Dedifferentiated amniotic fluid mesenchymal stem cell (primary cell): ENCODE results near the gene RFX4.
"Not testable (repeated sequence)": the region's sequence is repeated elsewhere in the genome, so short reads cannot be mapped to it uniquely, and the experiment has no call there.

Experiments
- DNase-seq: peaks from one replicate; pipeline ENCODE4 v3.0.0-alpha.2; 2016; ENCODE audit errors: extremely low spot score

RFX4 gene

DNA sequence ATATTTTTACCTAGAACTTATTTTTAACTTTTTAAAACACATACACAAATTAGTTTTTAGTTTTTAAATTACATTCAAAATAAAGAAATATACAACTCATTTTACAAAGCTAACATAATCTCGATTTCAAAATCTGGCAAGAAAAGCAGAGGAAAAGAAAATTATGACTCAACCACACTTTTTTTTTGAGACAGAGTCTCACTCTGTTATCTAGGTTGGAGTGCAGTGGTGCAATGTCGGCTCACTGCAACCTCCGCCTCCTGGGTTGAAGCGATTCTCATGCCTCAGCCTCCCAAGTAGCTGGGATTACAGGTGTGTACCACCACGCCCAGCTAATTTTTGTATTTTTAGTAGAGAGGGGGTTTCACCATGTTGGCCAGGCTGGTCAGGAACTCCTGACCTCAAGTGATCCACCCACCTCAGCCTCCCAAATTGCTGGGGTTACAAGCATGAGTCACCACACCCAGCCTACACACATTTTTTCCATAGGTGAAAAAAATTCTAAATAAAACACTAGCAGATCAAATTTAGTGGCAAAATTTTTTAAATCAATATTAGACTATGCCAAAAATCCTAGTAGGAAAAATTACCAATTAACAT is 143.9 kb downstream of the RFX4 start:
- DNase-seq = not testable (repeated sequence)

DNA sequence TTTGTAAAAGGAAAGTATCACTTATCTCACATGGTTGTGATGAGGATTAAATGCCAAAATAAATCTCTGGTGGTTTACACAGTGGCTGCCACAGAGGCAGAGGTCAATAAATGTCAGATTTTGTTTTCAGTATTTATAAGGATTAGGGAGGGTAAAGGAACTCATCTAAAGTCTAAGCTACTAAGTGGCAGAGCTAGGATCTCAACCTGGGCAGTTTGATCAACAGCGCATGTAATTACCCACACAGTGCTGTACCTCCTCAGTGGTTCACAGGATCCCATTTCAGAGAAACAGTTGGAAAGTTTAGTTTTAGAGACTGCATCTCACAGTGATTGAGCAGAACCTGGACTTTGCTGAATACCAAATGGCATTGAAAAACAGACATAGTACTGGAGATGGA is 146.8 kb downstream of the RFX4 start:
- no peak for DNase-seq

- no peak for DNase-seq
Observed at GRCh38 chr12:106732890-106733289, 150.1 kb downstream of the RFX4 start.

DNA sequence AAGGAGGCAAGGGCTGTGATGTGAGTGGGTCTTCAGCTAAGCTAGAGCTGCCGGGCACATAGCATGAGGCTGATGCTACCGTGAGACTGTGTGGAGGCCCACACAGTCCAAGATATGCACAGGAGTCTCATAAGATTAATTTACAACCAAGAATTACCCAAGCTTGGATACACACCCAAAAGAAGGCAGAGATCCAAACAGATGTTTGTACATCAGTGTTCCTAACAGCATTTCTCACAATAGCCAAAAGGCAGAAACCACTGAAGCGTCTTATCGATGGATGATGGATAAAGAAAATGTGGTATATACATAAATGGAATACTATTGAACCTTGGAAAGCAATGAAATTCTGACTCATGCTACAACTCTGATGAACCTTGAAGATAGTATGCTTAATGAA is 150.9 kb downstream of the RFX4 start:
- DNase-seq = no peak

DNA sequence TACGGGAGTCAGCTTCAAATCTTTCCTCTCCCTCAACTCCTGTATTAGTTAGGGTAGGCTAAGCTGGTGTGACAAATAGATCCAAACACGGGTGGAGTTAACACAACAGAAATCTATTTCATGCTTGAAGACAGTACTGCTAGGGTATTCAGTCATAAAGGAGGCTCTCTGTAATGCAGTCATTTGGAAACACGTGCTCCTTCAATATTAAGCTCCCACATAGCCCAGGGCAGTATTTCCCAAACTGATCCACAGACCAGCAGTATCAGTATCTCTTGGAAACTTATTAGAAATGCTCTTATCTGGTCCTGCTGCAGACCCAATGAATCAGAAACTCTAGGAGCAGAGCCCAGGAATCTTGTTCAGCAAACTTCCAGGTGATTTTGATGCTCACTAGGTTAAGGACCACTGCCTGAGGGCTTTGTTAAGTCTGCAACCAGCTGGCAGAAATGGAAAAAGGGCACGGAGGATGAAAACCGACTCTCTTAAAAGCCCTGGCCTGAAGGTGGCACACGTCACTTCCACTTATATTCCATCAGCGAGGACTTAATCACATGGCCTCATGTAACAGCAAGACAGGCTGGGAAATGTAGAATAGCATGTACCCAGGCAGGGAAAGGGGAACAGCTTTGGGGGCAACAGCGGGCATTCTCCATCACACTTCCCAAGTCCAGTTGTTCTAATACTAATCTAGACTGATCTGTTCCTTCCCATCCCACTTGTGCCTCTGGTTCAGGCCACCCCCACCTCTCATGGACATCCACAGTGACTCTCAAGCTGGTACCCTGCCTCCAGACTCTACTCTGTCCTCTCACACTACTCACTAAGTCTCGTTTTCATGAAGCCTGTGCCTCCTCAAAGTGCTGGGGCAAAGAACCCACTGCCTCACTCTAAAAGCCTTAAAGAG is 153.5 kb downstream of the RFX4 start:
- DNase-seq = no peak

DNA sequence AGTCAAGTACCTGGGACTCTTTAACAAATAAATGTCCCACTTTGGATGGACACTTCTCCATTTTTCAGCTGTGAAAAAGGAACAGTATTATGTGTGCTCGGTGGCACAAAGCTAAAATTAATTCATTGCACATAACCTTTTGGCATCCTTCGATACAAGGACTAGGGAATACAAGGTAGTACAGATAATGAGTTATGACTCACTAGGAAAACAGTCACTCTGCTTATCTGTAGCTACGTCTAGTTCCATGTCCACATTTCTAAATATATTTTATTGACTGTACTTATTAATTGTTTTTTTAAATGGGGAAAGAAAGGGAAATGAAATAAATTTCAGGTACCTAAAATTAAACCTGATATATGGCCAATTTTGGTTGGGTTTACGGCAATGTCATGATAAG is 156.5 kb downstream of the RFX4 start:
- no peak for DNase-seq

GRCh38 chr12:106739815-106740530 is 157.2 kb downstream of the RFX4 start:
- DNase-seq = no peak

- no peak for DNase-seq
Observed at GRCh38 chr12:106740818-106741217, 158.0 kb downstream of the RFX4 start.

GRCh38 chr12:106741247-106741646 is 158.4 kb downstream of the RFX4 start:
- DNase-seq = no peak

DNA sequence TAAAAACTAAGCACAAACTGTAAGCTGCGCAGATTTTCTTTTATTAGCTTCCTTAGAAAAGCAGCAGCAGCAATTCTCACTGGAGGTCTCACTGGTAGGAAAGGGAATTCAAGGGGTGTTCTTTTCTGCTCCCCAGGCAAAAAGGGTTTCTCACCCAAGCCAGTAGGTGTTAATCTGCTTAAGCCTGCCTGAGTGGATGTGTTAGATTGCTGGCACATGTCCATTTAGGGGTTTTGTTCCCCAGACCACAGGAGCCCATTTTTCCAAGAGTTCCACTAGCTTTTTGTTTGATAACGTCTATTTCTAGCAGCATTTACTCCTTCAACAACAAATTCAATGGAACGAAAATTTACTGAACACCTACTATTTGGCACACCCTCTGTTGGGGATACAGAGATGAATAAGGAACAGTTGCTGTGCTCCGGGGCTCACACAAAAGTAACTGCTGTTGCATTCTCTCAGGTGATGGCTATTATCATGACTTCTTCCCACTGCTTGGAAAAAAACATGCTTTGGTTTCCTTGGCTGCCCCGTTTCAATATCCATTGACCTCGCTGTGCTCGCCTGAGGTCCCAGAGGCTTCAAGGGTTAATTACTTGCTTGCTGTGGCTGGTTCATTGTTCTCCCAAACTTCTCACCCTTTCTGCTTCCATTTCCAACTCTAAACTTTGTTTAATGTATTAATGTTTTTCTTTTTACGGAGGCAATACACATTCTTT is 160.6 kb downstream of the RFX4 start:
- no peak for DNase-seq

DNA sequence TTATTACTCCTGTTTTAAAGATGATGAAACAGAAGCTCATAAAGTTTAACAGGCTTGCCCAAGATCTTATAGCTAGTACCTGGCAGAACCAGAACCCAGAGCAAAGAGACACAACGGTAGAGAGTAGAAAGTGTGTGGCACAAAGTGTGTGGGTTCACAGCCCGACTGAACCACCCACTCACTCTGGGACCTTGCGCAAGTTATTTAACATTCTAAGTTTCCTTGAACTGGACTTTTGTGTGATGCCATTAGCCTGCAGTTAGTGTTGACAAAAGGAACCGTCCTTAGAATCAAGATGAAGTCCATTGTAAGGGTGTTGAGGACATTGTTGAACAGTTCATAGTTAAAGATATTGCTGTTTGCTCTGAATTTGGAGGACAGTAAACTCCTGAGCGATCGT is 161.8 kb downstream of the RFX4 start:
- DNase-seq = no peak

- DNase-seq = no peak
Observed at GRCh38 chr12:106745181-106745745, 162.5 kb downstream of the RFX4 start.

DNA sequence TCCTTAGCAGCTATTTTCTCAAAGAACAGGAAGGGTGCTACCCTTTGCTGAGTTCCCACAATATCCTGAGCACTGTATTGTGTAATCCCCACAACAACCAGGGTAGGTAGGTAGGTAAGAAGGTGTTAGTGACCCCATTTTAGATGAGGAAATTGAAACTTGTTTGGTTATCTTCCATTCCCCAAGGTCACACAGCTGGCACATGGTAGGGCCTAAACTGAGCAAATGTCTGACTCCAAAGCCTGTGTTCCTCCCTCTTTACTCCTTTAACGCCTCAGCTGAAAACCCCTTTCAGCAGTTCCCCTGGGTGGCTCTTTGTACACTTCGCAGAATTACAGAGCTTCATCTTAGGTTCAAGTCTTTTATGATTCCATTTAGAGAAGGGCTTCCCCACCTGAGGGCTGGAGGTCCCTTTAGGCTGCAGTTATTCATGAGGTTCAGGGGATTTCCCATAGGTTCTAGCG is 165.2 kb downstream of the RFX4 start:
- DNase-seq = no peak

GRCh38 chr12:106750524-106750923 is 167.7 kb downstream of the RFX4 start:
- DNase-seq = no peak

- DNase-seq = no peak
Observed at GRCh38 chr12:106753526-106753925, 170.7 kb downstream of the RFX4 start.

GRCh38 chr12:106754331-106754730 is 171.5 kb downstream of the RFX4 start:
- no peak for DNase-seq

GRCh38 chr12:106757623-106758348 is 175.0 kb downstream of the RFX4 start:
- DNase-seq = no peak

GRCh38 chr12:106758349-106759110 is 175.7 kb downstream of the RFX4 start:
- no peak for DNase-seq

GRCh38 chr12:106759526-106760183 is 176.9 kb downstream of the RFX4 start:
- DNase-seq = no peak

GRCh38 chr12:106760184-106760531 is 177.4 kb downstream of the RFX4 start:
- no peak for DNase-seq
